GF-D8 (cell line): ENCODE measurements around the gene FSD2.

Source experiments
- DNase-seq: peaks from one replicate; lab custom pipeline; 2025; lab: John Stamatoyannopoulos, UW

The FSD2 gene

GRCh38 chr15:82805994-82806406 is at the start of gene FSD2:
FSD2 (minus strand) TSS chr15:82806069; CDS start chr15:82787390, 18,679 bp downstream.
- no peak for DNase-seq

GRCh38 chr15:82854554-82854953 is 48.7 kb upstream of the FSD2 start:
- DNase-seq: no peak

GRCh38 chr15:82852941-82853561 is 47.2 kb upstream of the FSD2 start:
- DNase-seq: no peak

- no peak for DNase-seq
Observed at GRCh38 chr15:82851981-82852511, 46.2 kb upstream of the FSD2 start.

GRCh38 chr15:82851306-82851850 is 45.5 kb upstream of the FSD2 start:
- DNase-seq: no peak

- no peak for DNase-seq
Observed at GRCh38 chr15:82850731-82851130, 44.9 kb upstream of the FSD2 start.

GRCh38 chr15:82849556-82850512 is 44.0 kb upstream of the FSD2 start:
- DNase-seq: peak; percentile 72

GRCh38 chr15:82848241-82848993 is 42.5 kb upstream of the FSD2 start:
- no peak for DNase-seq

- no peak for DNase-seq
Observed at GRCh38 chr15:82847703-82848102, 41.8 kb upstream of the FSD2 start.

GRCh38 chr15:82846621-82847020 is 40.8 kb upstream of the FSD2 start:
- DNase-seq: no peak

GRCh38 chr15:82845686-82846085 is 39.8 kb upstream of the FSD2 start:
- no peak for DNase-seq

GRCh38 chr15:82843566-82843965 is 37.7 kb upstream of the FSD2 start:
- no peak for DNase-seq

GRCh38 chr15:82840166-82840565 is 34.3 kb upstream of the FSD2 start:
- no peak for DNase-seq

GRCh38 chr15:82839136-82839535 is 33.3 kb upstream of the FSD2 start:
- no peak for DNase-seq

GRCh38 chr15:82838096-82838735 is 32.3 kb upstream of the FSD2 start:
- DNase-seq: no peak

GRCh38 chr15:82835391-82835917 is 29.6 kb upstream of the FSD2 start:
- DNase-seq: no peak

- DNase-seq: no peak
Observed at GRCh38 chr15:82833362-82833682, 27.5 kb upstream of the FSD2 start.

GRCh38 chr15:82832601-82833361 is 26.9 kb upstream of the FSD2 start:
- DNase-seq: no peak

GRCh38 chr15:82831894-82832600 is 26.2 kb upstream of the FSD2 start:
- DNase-seq: no peak
